ENCODE data around the gene CFAP73.
"Not testable (repeated sequence)": the region's sequence is repeated elsewhere in the genome, so short reads cannot be mapped to it uniquely, and the experiment has no call there.

The CFAP73 gene

GRCh38 chr12:113149361-113150150 lies at the start of gene CFAP73:
CFAP73 (plus strand) TSS chr12:113149724; CDS start chr12:113149858, 134 bp downstream.
- DNase-seq, result no peak

- DNase-seq, result no peak
Measured at GRCh38 chr12:113099764-113100163, 49.8 kb upstream of the CFAP73 start.

- no peak for DNase-seq
Measured at GRCh38 chr12:113101751-113102150, 47.8 kb upstream of the CFAP73 start.

- no peak for DNase-seq
Measured at GRCh38 chr12:113102811-113103210, 46.7 kb upstream of the CFAP73 start.

GRCh38 chr12:113103756-113104450 lies 45.6 kb upstream of the CFAP73 start:
- DNase-seq, result peak; percentile 77

- no peak for DNase-seq
Measured at GRCh38 chr12:113104953-113105510, 44.5 kb upstream of the CFAP73 start.

GRCh38 chr12:113105606-113106271 lies 43.8 kb upstream of the CFAP73 start:
- DNase-seq, result no peak

GRCh38 chr12:113106361-113106760 lies 43.2 kb upstream of the CFAP73 start:
- DNase-seq, result no peak

- DNase-seq, result no peak
Measured at GRCh38 chr12:113108308-113108707, 41.2 kb upstream of the CFAP73 start.

GRCh38 chr12:113109360-113109759 lies 40.2 kb upstream of the CFAP73 start:
- no peak for DNase-seq

- DNase-seq, result no peak
Measured at GRCh38 chr12:113109872-113110599, 39.5 kb upstream of the CFAP73 start.

- no peak for DNase-seq
Measured at GRCh38 chr12:113111247-113111646, 38.3 kb upstream of the CFAP73 start.

GRCh38 chr12:113112043-113112899 lies 37.3 kb upstream of the CFAP73 start:
- DNase-seq, result no peak

GRCh38 chr12:113113397-113113796 lies 36.1 kb upstream of the CFAP73 start:
- no peak for DNase-seq

- DNase-seq, result no peak
Measured at GRCh38 chr12:113114447-113115178, 34.9 kb upstream of the CFAP73 start.

- DNase-seq, result no peak
Measured at GRCh38 chr12:113115455-113116126, 33.9 kb upstream of the CFAP73 start.

- DNase-seq, result no peak
Measured at GRCh38 chr12:113116875-113117274, 32.6 kb upstream of the CFAP73 start.

GRCh38 chr12:113117684-113118083 lies 31.8 kb upstream of the CFAP73 start:
- not testable (repeated sequence) for DNase-seq

- DNase-seq, result no peak
Measured at GRCh38 chr12:113118142-113118541, 31.4 kb upstream of the CFAP73 start.

GRCh38 chr12:113119980-113120669 lies 29.4 kb upstream of the CFAP73 start:
- DNase-seq, result no peak

Data from stimulated activated CD4-positive, alpha-beta T cell treated with anti-CD3 and anti-CD28 coated beads, Interleukin-1b, Interleukin-23, amount 100 ng/mL, for 48 hours (primary cell).